Measurements from ENCODE around the gene IFT25.
A peak's percentile ranks its signal among the peaks of the same experiment; 100 is the strongest.

Gene IFT25

GRCh38 chr1:53930932-53931331, 14.6 kb downstream of the IFT25 start:
- DNase-seq = no peak

GRCh38 chr1:53929246-53929960, 16.1 kb downstream of the IFT25 start:
- no peak for DNase-seq

- no peak for DNase-seq
Observed at GRCh38 chr1:53927376-53927881, 18.1 kb downstream of the IFT25 start.

GRCh38 chr1:53919675-53920066, 25.8 kb downstream of the IFT25 start:
- DNase-seq = no peak

- DNase-seq = no peak
Observed at GRCh38 chr1:53918343-53918742, 27.2 kb downstream of the IFT25 start.

GRCh38 chr1:53913352-53914033, 32.0 kb downstream of the IFT25 start:
- peak in 4 of 56 donors; percentile 12 to 19 (median 16) for DNase-seq

- no peak for DNase-seq
Observed at GRCh38 chr1:53911442-53911841, 34.1 kb downstream of the IFT25 start.

- DNase-seq = no peak
Observed at GRCh38 chr1:53909946-53910345, 35.6 kb downstream of the IFT25 start.

GRCh38 chr1:53906121-53906520, 39.4 kb downstream of the IFT25 start:
- DNase-seq = no peak

GRCh38 chr1:53905509-53905908, 40.0 kb downstream of the IFT25 start:
- no peak for DNase-seq

GRCh38 chr1:53902235-53903138, 43.0 kb downstream of the IFT25 start:
- DNase-seq = no peak

GRCh38 chr1:53899708-53900107, 45.8 kb downstream of the IFT25 start:
- no peak for DNase-seq

GRCh38 chr1:53899206-53899628, 46.3 kb downstream of the IFT25 start:
- peak in 8 of 56 donors; percentile 2 to 44 (median 8) for DNase-seq

- peak in 1 of 56 donors; percentile 3 for DNase-seq
Observed at GRCh38 chr1:53896635-53897229, 48.8 kb downstream of the IFT25 start.

GRCh38 chr1:53895421-53895820, 50.1 kb downstream of the IFT25 start:
- no peak for DNase-seq

GRCh38 chr1:53894644-53895043, 50.9 kb downstream of the IFT25 start:
- DNase-seq = no peak

- DNase-seq = no peak
Observed at GRCh38 chr1:53893999-53894636, 51.4 kb downstream of the IFT25 start, which contains the start of gene DIO1. Gene DIO1, plus strand, starts transcription at chr1:53894187. Its CDS starts 24 bp downstream, at chr1:53894211.

- peak in 28 of 56 donors; percentile 2 to 63 (median 28) for DNase-seq
Observed at GRCh38 chr1:53892911-53893310, 52.6 kb downstream of the IFT25 start.

- no peak for DNase-seq
Observed at GRCh38 chr1:53891678-53892077, 53.8 kb downstream of the IFT25 start.

- DNase-seq = no peak
Observed at GRCh38 chr1:53891018-53891417, 54.5 kb downstream of the IFT25 start.

GRCh38 chr1:53890522-53890941, 55.0 kb downstream of the IFT25 start:
- no peak for DNase-seq
